NCI-H2227 (cell line): ENCODE data around the gene ZXDC.

Experiments used
- DNase-seq: peaks from one replicate; lab custom pipeline; 2025; ENCODE audit not compliant: unreplicated experiment; lab: John Stamatoyannopoulos, UW

The ZXDC gene

GRCh38 chr3:126438186-126438585 is 37.5 kb downstream of the ZXDC start:
- no peak for DNase-seq

- DNase-seq = no peak
Measured at GRCh38 chr3:126436826-126437717, 38.6 kb downstream of the ZXDC start.

GRCh38 chr3:126435456-126436315 is 40.0 kb downstream of the ZXDC start:
- DNase-seq = no peak

DNA sequence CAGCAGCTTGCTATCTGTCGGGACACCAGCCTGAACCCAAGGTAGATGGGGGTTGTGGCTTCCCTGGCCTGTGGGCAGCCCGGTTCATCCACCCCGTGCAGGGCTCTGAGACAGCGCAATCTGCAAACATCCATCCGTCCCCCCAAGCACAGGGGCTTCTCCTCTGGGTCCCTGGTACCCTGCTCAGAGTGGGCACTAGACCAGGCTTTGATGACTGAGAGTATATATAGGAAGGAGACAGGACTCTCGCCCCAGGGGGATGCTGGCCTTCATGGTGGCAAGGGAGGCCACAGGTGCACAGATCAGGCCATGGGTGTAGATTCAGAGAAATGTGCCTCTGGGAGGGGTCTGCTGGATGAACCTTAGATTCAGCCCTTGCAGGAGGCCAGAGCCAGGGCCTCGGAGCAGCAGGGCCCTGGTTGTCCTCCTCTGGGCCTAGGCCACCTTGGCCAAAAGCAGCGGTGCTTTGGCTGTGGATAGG is 40.7 kb downstream of the ZXDC start:
- DNase-seq = no peak

DNA sequence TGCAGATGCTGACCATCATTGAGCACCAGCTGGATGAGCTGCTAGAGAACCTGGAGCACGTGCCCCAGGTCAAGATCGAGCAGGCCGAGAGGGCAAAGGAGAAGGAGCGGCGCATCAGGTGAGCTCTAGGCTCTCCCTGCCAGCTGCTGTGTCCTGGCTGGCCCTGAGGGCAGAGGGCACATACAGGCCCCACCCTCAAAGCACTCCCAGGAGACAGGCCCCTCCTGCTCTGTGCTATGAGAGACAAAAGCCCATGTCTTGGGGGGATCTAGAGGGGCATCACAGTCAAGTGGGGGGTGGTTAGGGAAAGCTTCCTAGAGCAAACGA is 41.5 kb downstream of the ZXDC start:
- no peak for DNase-seq

- DNase-seq = no peak
Measured at GRCh38 chr3:126433496-126434263, 42.0 kb downstream of the ZXDC start.

- no peak for DNase-seq
Measured at GRCh38 chr3:126433105-126433430, 42.6 kb downstream of the ZXDC start.

DNA sequence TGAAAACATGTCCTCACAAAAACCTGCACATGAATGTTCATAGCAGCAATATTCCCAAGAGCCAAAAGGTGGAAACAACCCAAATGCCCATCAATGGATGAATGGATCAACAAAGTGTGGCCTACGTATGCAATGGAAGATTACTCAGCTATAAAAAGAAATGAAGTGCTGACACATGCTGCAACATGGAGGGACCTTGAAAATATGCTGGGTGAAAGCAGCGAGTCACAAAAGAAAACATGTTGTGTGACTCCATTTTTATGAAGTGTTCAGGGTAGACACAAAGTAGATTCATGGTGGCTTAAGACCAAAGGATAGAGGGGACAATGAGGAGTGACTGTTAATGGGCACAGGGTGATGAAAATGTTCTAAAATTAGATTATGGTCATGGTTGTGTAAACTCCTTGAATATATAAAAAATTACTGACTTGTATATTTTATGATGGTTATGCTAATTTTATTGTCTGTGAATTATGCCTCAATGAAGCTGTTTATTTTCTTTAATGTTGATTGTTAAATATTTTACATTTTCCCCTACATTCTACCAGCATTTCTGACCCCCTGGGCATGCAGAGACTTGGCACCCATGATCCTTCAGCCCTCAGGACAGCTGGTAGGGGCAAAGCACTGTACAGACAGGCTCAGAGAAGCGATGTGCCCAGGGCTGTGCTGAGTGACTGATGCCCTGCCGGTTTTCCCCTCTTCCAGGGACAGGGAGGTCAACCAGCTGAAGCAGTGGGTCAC is 43.2 kb downstream of the ZXDC start:
- DNase-seq = no peak

- DNase-seq = no peak
Measured at GRCh38 chr3:126431103-126431534, 44.6 kb downstream of the ZXDC start.

DNA sequence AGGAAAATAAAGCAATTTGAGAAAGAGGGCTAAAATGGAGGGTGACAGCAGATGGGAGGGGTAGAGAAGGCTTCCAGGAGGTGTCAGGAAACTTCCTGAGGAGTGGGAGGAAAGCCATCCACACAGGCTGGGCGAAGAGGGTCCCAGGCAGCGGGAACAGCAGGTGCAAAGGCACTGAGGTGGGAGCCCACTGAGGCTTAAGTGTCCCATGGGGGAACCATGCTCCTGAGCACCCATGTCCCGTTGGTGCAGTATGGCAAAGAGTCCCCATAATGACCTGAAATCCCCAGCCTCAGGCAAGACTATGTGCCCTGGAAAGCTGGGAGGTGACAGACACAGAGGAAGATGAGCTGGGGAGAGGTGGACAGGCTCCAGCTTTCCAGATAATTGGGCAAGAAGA is 50.9 kb downstream of the ZXDC start:
- no peak for DNase-seq

DNA sequence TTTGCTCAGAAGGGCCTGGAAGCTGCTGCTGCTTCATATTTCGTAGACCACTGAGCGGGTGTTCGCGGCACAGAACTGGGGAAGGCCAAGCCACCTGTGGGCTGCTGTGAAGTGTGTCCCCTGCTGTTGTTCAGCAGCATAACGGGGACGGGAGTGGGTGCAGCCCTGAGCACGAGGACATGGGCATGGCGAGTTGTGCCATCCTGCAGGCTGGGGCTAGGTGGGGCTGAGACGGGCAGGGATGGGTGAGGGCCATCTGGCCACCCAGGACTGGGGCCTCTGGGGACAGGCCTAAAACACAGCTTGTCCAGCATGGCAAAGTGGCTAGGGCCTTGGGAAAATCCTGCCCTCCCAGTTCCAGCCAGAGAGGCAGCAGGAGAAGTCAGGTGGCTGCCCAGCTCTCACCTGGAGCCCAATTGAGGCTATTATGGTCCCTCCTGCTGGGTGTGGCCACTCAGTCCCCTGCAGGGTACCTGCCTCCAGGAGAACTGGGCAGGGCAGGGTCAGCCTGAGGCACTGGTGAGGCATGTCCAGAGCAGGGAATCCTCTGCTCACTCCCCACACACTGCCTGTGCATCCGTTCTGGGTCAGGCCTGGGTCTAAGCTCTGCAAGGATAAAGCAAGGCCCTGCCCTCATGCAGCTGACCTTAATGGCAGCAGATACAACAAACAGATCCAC is 51.5 kb downstream of the ZXDC start:
- DNase-seq = no peak

GRCh38 chr3:126423191-126424038 is 52.3 kb downstream of the ZXDC start:
- no peak for DNase-seq

DNA sequence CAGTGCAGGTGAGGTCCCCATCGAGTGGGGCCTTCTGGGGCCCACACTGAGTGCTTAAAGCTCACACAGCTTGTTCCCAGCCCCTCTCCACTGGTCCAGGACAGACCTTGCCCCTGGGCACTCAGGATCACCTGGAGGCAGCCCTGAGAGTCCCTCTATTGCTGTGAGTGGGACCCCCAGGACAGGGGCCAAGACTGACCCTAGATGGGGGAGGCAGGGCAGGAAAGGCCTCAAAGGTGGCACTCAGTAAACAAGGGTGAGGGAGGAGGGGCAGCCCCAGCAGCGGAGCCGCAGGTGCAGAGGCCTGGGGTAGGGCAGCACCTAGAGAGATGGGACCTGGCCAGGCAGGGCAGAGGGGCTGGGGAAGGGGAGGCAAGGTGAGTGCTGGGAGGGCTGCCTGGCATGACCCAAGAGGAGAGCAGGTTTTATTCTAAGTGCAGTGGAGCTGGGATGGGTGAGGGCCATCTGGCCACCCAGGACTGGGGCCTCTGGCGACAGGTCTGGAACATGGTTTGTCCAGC is 53.1 kb downstream of the ZXDC start:
- DNase-seq = no peak

GRCh38 chr3:126422121-126422520 is 53.6 kb downstream of the ZXDC start:
- DNase-seq = no peak

DNA sequence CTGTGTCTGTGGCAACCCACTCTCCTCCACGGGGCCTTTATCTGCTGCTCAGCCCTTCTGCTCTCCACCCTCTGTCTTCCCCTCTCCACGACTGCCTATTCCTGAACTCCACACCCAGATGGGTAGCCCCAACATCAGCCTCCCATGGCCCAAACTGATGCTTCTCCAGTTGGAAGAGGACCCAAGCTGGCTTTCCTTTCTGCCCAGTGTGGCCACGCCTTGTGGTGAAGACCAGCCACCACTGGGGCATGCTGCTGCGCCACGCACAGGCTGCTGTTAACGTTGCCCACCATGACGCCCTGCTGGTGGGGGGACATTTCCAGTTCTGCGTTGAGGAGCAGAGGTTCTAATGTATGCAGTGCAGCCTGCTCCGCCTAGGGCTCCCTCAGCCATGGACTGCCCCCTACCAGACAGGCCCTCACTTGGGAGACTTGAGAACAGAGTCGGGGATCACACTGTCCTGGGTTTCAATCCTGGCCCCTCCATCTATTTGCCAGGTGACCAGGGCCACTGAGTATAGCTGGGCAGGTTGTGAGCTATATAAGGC is 54.0 kb downstream of the ZXDC start:
- DNase-seq = no peak

DNA sequence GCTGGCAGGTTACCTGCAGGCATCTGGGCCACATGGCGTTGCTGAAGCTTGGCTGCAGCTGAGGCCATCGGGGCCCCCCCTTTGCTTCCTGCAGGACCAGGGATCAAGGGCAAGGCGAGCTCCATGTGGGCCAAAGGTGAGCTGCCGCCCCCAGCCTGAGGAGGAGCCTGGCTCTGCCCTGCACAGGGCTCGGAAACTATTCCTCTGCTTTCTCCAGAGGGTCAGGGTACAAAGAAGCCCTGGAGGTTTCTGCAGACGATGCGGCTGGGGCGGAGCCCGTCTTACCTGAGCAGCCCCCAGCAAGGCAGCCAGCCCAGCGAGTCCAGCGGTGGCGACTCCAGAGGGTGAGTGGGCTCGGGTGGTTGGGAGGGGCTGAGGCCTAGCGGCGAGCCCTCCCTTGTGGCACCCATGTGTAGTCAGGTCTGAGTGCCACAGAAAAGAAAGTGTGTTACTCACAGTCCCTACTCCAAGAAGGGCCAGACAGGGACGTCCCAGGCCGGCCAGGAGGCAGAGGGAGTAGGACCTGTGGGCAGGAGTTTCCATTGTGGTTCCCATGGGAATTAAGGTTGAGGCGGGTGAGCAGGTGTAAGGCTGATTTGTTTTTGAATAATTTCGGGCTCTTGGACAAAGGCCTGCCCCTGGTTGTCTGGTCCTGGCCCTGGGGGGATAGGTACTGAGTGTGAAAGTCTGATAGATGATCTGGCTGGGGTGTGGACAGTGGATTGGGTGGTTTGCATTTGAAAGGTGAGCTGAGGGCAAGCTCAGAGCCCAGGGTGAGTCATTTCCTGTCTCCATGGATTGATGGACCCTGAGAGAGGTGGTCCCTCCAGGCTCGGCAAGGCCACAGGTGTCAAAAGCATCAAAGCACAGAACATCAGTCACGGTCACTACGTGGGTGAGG is 55.6 kb downstream of the ZXDC start:
- no peak for DNase-seq

- DNase-seq = no peak
Measured at GRCh38 chr3:126419151-126419703, 56.5 kb downstream of the ZXDC start.
